Keratinocyte (primary cell): ENCODE results near the gene F11. TPM values are rescaled to one million over a fixed set of nuclear protein-coding genes. Genes with fewer than 3 reads are reported as not detected.
"Not testable (repeated sequence)": the region's sequence is repeated elsewhere in the genome, so short reads cannot be mapped to it uniquely, and the experiment has no call there.

Source experiments
- DNase-seq: peaks from one replicate; pipeline ENCODE4 v3.0.0-alpha.2; 2011; ENCODE audit warnings: low read depth, missing footprints, low spot score
- FAIRE-seq: peaks from 2 replicates; lab custom pipeline; 2011; peaks lifted over from hg19 to GRCh38; lab: Jason Lieb, UNC
- H2AFZ ChIP-seq: 2 replicates; pipeline ENCODE4 v1.6.0; 2012; ENCODE audit warnings: low read length, control low read depth, inconsistent platforms; ENCODE audit not compliant: control insufficient read depth
- H3K27ac ChIP-seq: 2 replicates; pipeline ENCODE4 v1.5.1; 2011; ENCODE audit warnings: low read length; ENCODE audit not compliant: control insufficient read depth, insufficient read depth
- H3K27me3 ChIP-seq: 3 replicates; pipeline ENCODE4 v1.6.0; 2011; ENCODE audit warnings: low read length; ENCODE audit not compliant: control insufficient read depth, insufficient read depth; ENCODE audit errors: extremely low read depth
- H3K36me3 ChIP-seq, 2 experiments: 2 replicates in 1 of 2; 3 replicates in 1 of 2; pipeline ENCODE4 v1.5.1; 2011; ENCODE audit warnings: low read length in 2 of 2, mild to moderate bottlenecking in 1 of 2; ENCODE audit not compliant: control insufficient read depth in 2 of 2, insufficient read depth in 2 of 2; ENCODE audit errors: extremely low read depth in 1 of 2
- H3K4me1 ChIP-seq: 3 replicates; pipeline ENCODE4 v1.5.1; 2011; ENCODE audit warnings: low read length; ENCODE audit not compliant: control insufficient read depth, insufficient read depth; ENCODE audit errors: extremely low read depth
- H3K4me2 ChIP-seq: 3 replicates; pipeline ENCODE4 v1.6.0; 2011; ENCODE audit warnings: low read depth, low read length; ENCODE audit not compliant: control insufficient read depth, insufficient read depth; ENCODE audit errors: extremely low read depth
- H3K4me3 ChIP-seq, 3 experiments: fragments of 200-600 bp in 1 of 3; sonication (generic) in 1 of 3; 2 replicates in 2 of 3; 3 replicates in 1 of 3; pipeline ENCODE4 v1.5.1; 2011 to 2016; ENCODE audit warnings: low read length in 3 of 3, mild to moderate bottlenecking in 3 of 3, control low read depth in 2 of 3, inconsistent platforms in 1 of 3, low read depth in 1 of 3, mixed read lengths in 1 of 3, mixed run types in 1 of 3, moderate library complexity in 1 of 3; ENCODE audit not compliant: control insufficient read depth in 2 of 3, insufficient read depth in 2 of 3; ENCODE audit errors: extremely low read depth in 1 of 3
- H3K79me2 ChIP-seq: 2 replicates; pipeline ENCODE4 v1.6.0; 2012; ENCODE audit warnings: low read length; ENCODE audit not compliant: control insufficient read depth, insufficient read depth
- H3K9ac ChIP-seq: 3 replicates; pipeline ENCODE4 v1.6.0; 2011; ENCODE audit warnings: low read length; ENCODE audit not compliant: control insufficient read depth, insufficient read depth; ENCODE audit errors: extremely low read depth
- H3K9me1 ChIP-seq: 3 replicates; pipeline ENCODE4 v1.6.0; 2011; ENCODE audit warnings: low read length; ENCODE audit not compliant: control insufficient read depth, insufficient read depth; ENCODE audit errors: extremely low read depth
- H3K9me3 ChIP-seq: 2 replicates; pipeline ENCODE4 v1.5.1; 2012; ENCODE audit warnings: low read depth, low read length; ENCODE audit not compliant: control insufficient read depth
- H4K20me1 ChIP-seq: 3 replicates; pipeline ENCODE4 v1.6.0; 2011; ENCODE audit warnings: low read length; ENCODE audit not compliant: control insufficient read depth, insufficient read depth; ENCODE audit errors: extremely low read depth
- CTCF ChIP-seq, 3 experiments: IDR thresholded peaks in 1 of 3; conservative IDR thresholded peaks in 1 of 3; optimal IDR thresholded peaks in 1 of 3; 2 replicates in 2 of 3; 3 replicates in 1 of 3; pipeline versions ENCODE3 to v1.5.1; 2011; ENCODE audit warnings: low read length in 3 of 3, mild to moderate bottlenecking in 3 of 3, moderate library complexity in 2 of 3, control low read depth in 1 of 3, inconsistent platforms in 1 of 3; ENCODE audit not compliant: insufficient read depth in 2 of 3; ENCODE audit errors: extremely low read depth in 1 of 3
- EZH2 ChIP-seq: IDR thresholded peaks from one replicate; pipeline ENCODE4 v1.6.1; 2012; ENCODE audit warnings: inconsistent platforms, mild to moderate bottlenecking, low read length, moderate library complexity
- dilution Hi-C: fragments of 300-500 bp; cut with MboI; formaldehyde crosslinking; loops from one replicate; pipeline ENCODE4 v1.7.0; 2020; ENCODE audit warnings: low sequenced_read_pairs; ENCODE audit not compliant: extremely low pct_ligation_motif_present
- polyA plus RNA-seq, 5 experiments: library from polyadenylated mRNA; depleted of rRNA in 3 of 5; stranded (reverse) in 3 of 5; stranded (forward) in 1 of 5; unstranded in 1 of 5; fragments of >200 nt; gene quantifications; 1 replicate in 1 of 5; 2 replicates in 3 of 5; 3 replicates in 1 of 5; pipeline versions ENCODE4 v1.2.1 to v1.2.3, GENCODE V29; 2011 to 2012; ENCODE audit warnings: missing spikeins in 2 of 5, low read depth in 1 of 5, low replicate concordance in 1 of 5

F11 gene
- polyA plus RNA-seq, 1 donor (not counting 4 experiments of a cell fraction or from before 2014, with no cell fraction given): not detected

- no peak for FAIRE-seq
- dilution Hi-C loops: no loop called here
Observed at GRCh38 chr4:186240848-186241491, 25.0 kb upstream of the F11 start.

GRCh38 chr4:186241616-186242015 is 24.4 kb upstream of the F11 start:
- no peak overlapping the region for H3K27ac ChIP-seq
- DNase-seq (no peak), FAIRE-seq (no peak)
- no peaks in the 10 kb centered on the region for H3K4me1 ChIP-seq
- H3K79me2 ChIP-seq: no peaks in the 10 kb centered on the region
- H4K20me1 ChIP-seq: no peaks in the 10 kb centered on the region
- H3K4me3 ChIP-seq: no peak overlapping the region
- no peaks in the 10 kb centered on the region for H3K9me3 ChIP-seq
- H2AFZ ChIP-seq: no peak overlapping the region
- dilution Hi-C loops: no loop called here
- no peaks in the 10 kb centered on the region for H3K36me3 ChIP-seq
- no peaks in the 10 kb centered on the region for H3K27me3 ChIP-seq
- H3K9ac ChIP-seq: no peak overlapping the region
- H3K4me2 ChIP-seq: no peak overlapping the region
- TF ChIP-seq EZH2: no peak
- no peak for TF ChIP-seq CTCF (optimal IDR thresholded peaks at IDR 0.05 in 1 of 3, IDR thresholded peaks at IDR 0.05 in 1 of 3, conservative IDR thresholded peaks at IDR 0.05 in 1 of 3; ENCODE audit: extremely low read depth in 1 of 3, insufficient read depth in 2 of 3, low read length in 3 of 3)
- no peaks in the 10 kb centered on the region for H3K9me1 ChIP-seq

More at GRCh38 chr4:186240848-186241491, 25.0 kb upstream of the F11 start:
- TF ChIP-seq CTCF (optimal IDR thresholded peaks at IDR 0.05 in 1 of 3, IDR thresholded peaks at IDR 0.05 in 1 of 3, conservative IDR thresholded peaks at IDR 0.05 in 1 of 3; ENCODE audit: extremely low read depth in 1 of 3, insufficient read depth in 2 of 3, low read length in 3 of 3) (no peak), EZH2 (no peak)
- Histone ChIP-seq H2AFZ (no peak overlapping the region), H3K4me2 (no peak overlapping the region), H3K9ac (no peak overlapping the region), H3K9me3 (no peaks in the 10 kb centered on the region), H4K20me1 (no peaks in the 10 kb centered on the region), H3K79me2 (no peaks in the 10 kb centered on the region), H3K9me1 (no peaks in the 10 kb centered on the region), H3K36me3 (no peaks in the 10 kb centered on the region), H3K27me3 (no peaks in the 10 kb centered on the region), H3K4me3 (no peak overlapping the region), H3K27ac (no peak overlapping the region), H3K4me1 (no peaks in the 10 kb centered on the region)
- DNase-seq: no peak

GRCh38 chr4:186242031-186242430 is 24.0 kb upstream of the F11 start:
- H3K4me1 ChIP-seq, H3K9me1 ChIP-seq, H3K27ac ChIP-seq, DNase-seq, H3K27me3 ChIP-seq, H3K4me2 ChIP-seq, dilution Hi-C loops, H2AFZ ChIP-seq, H3K9me3 ChIP-seq, H3K4me3 ChIP-seq, H3K9ac ChIP-seq, H3K79me2 ChIP-seq, FAIRE-seq, H3K36me3 ChIP-seq, H4K20me1 ChIP-seq: not testable (repeated sequence)
